HG03095 (cell line): ENCODE results near the gene TLK1.

Experiments used
- ATAC-seq: cut with Tn5 transposase; IDR thresholded peaks from one replicate; pipeline ENCODE4 v1.9.1; 2021; ENCODE audit warnings: moderate library complexity; ENCODE audit not compliant: unreplicated experiment

The TLK1 gene

GRCh38 chr2:170969030-170969429 is 191.7 kb downstream of the TLK1 start:
- ATAC-seq = no peak

GRCh38 chr2:170968205-170969003 is 192.3 kb downstream of the TLK1 start:
- ATAC-seq = no peak

- no peak for ATAC-seq
Observed at GRCh38 chr2:170967553-170967952, 193.1 kb downstream of the TLK1 start.

GRCh38 chr2:170966648-170967396 is 193.9 kb downstream of the TLK1 start:
- ATAC-seq = no peak

GRCh38 chr2:170965446-170966225 is 195.1 kb downstream of the TLK1 start:
- no peak for ATAC-seq

- no peak for ATAC-seq
Observed at GRCh38 chr2:170963386-170963785, 197.3 kb downstream of the TLK1 start.

- no peak for ATAC-seq
Observed at GRCh38 chr2:170953941-170954340, 206.8 kb downstream of the TLK1 start.

- ATAC-seq = peak; percentile 90
Observed at GRCh38 chr2:170950221-170950761, 210.4 kb downstream of the TLK1 start.

GRCh38 chr2:170949415-170949814 is 211.3 kb downstream of the TLK1 start:
- ATAC-seq = no peak

GRCh38 chr2:170944545-170944944 is 216.1 kb downstream of the TLK1 start:
- no peak for ATAC-seq

- no peak for ATAC-seq
Observed at GRCh38 chr2:170943596-170943995, 217.1 kb downstream of the TLK1 start.

GRCh38 chr2:170943041-170943440 is 217.7 kb downstream of the TLK1 start:
- ATAC-seq = no peak

- no peak for ATAC-seq
Observed at GRCh38 chr2:170942615-170943014, 218.1 kb downstream of the TLK1 start.
